ENCODE results near the gene CDK8. TPM values are rescaled to one million over a fixed set of nuclear protein-coding genes. Genes with fewer than 3 reads are reported as not detected.
A peak's percentile ranks its signal among the peaks of the same experiment; 100 is the strongest.

CDK8 gene
- total RNA-seq, 1 donor: 17.7 TPM

DNA sequence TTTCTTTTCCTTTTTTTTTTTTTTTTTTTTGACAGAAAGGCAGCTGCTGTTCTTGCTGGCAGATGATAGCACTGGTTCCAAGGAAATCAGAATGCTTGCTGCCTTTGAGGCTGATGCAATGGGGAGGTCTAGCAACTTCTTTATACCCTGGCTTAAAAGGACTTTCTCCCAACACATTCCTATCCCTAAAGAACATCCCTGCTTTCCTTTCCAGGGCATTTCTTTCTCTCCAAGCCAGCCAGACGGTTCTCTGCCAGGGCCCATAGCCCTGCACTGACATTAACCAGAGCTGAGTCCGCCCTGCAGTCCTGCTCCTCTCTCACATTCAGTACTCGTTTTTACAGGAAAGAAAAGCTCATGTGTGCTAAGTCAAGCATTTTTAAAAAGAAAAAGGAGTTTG lies 169.7 kb downstream of the CDK8 start:
- Histone ChIP-seq H3K4me2 (ENCODE audit: insufficient read depth, low read length) (no peak overlapping the region), H4K20me1 (ENCODE audit: insufficient read depth, low read length) (no peaks in the 10 kb centered on the region), H3K4me3 (ENCODE audit: insufficient read depth, low read length) (no peak overlapping the region), H3K4me1 (ENCODE audit: insufficient read depth, low read length) (no peaks in the 10 kb centered on the region), H3K36me3 (ENCODE audit: insufficient read depth, low read length) (no peaks in the 10 kb centered on the region), H2AFZ (ENCODE audit: low read length) (no peak overlapping the region), H3K79me2 (ENCODE audit: insufficient read depth, low read length) (no peaks in the 10 kb centered on the region), H3K27ac (ENCODE audit: low read depth, low read length) (no peak overlapping the region), H3K27me3 (ENCODE audit: insufficient read depth, low read length) (peaks cover 3% of the 10 kb centered on the region), H3K9me3 (ENCODE audit: low read depth, low read length) (no peaks in the 10 kb centered on the region)
- TF ChIP-seq, protein P1, sequence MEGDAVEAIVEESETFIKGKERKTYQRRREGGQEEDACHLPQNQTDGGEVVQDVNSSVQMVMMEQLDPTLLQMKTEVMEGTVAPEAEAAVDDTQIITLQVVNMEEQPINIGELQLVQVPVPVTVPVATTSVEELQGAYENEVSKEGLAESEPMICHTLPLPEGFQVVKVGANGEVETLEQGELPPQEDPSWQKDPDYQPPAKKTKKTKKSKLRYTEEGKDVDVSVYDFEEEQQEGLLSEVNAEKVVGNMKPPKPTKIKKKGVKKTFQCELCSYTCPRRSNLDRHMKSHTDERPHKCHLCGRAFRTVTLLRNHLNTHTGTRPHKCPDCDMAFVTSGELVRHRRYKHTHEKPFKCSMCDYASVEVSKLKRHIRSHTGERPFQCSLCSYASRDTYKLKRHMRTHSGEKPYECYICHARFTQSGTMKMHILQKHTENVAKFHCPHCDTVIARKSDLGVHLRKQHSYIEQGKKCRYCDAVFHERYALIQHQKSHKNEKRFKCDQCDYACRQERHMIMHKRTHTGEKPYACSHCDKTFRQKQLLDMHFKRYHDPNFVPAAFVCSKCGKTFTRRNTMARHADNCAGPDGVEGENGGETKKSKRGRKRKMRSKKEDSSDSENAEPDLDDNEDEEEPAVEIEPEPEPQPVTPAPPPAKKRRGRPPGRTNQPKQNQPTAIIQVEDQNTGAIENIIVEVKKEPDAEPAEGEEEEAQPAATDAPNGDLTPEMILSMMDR (IDR thresholded peaks at IDR 0.05; ENCODE audit: extremely low read depth, low read depth, low read length): no peak
- no peak for DNase-seq (ENCODE audit: insufficient read length, low spot score, missing footprints)

GRCh38 chr13:26424181-26424580 lies 170.3 kb downstream of the CDK8 start:
- Histone ChIP-seq H3K27me3 (ENCODE audit: insufficient read depth, low read length) (peaks cover 3% of the 10 kb centered on the region), H3K4me3 (ENCODE audit: insufficient read depth, low read length) (no peak overlapping the region), H3K27ac (ENCODE audit: low read depth, low read length) (no peak overlapping the region), H3K9me3 (ENCODE audit: low read depth, low read length) (no peaks in the 10 kb centered on the region), H3K79me2 (ENCODE audit: insufficient read depth, low read length) (no peaks in the 10 kb centered on the region), H3K4me1 (ENCODE audit: insufficient read depth, low read length) (no peaks in the 10 kb centered on the region), H3K4me2 (ENCODE audit: insufficient read depth, low read length) (no peak overlapping the region), H3K36me3 (ENCODE audit: insufficient read depth, low read length) (no peaks in the 10 kb centered on the region), H2AFZ (ENCODE audit: low read length) (no peak overlapping the region), H4K20me1 (ENCODE audit: insufficient read depth, low read length) (no peaks in the 10 kb centered on the region)
- TF ChIP-seq, protein P1 (IDR thresholded peaks at IDR 0.05; ENCODE audit: extremely low read depth, low read depth, low read length): no peak
- no peak for DNase-seq (ENCODE audit: insufficient read length, low spot score, missing footprints)

DNA sequence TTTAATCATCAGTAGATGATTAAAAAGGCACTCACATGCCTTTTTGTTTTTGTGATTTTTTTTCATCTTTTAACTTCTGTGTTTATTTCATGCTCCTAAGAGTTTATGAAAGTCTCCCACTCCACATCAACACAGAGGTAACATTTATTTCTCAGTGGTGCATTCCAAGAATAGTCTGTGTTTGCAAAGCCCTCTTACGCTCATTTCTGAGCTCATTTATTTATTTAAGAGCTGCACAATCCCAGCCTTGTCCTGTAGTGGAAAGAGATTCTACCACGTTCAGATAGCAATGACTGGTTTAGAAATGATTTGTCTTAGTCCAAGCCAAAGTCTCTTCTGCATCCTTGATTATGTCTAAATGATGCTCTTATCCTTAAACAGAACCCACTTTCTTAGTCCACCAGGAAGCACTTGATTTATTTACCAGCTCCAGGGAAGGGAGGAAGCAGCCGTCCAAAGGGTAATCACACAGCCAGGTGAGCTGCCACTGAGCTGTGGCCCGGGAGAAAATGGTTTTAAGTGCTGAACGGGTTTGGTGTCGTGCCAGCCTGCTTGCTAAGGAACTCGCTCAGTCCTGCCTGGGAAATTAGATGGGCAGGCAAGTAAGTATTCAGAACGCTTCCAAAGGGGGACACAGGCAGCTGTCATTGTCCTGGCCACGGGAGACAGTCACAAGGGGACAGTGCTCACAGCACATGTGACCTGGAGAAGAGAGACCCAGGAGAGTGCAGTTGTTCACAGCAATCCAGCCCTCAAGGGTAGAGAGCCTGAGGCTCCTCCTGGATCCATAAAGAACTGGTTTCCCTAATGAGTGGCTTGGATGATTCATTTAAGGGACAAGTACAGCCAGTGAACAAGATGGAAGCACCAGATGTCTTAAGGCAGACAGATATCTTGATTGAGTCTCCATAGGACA lies 171.8 kb downstream of the CDK8 start:
- Histone ChIP-seq H3K9me3 (ENCODE audit: low read depth, low read length) (no peaks in the 10 kb centered on the region), H3K4me3 (ENCODE audit: insufficient read depth, low read length) (no peak overlapping the region), H3K36me3 (ENCODE audit: insufficient read depth, low read length) (no peaks in the 10 kb centered on the region), H3K79me2 (ENCODE audit: insufficient read depth, low read length) (no peaks in the 10 kb centered on the region), H3K4me2 (ENCODE audit: insufficient read depth, low read length) (no peak overlapping the region), H3K27me3 (ENCODE audit: insufficient read depth, low read length) (peaks cover 3% of the 10 kb centered on the region), H3K4me1 (ENCODE audit: insufficient read depth, low read length) (no peaks in the 10 kb centered on the region), H2AFZ (ENCODE audit: low read length) (no peak overlapping the region), H3K27ac (ENCODE audit: low read depth, low read length) (no peak overlapping the region), H4K20me1 (ENCODE audit: insufficient read depth, low read length) (no peaks in the 10 kb centered on the region)
- DNase-seq (ENCODE audit: insufficient read length, low spot score, missing footprints): peak; percentile 62
- TF ChIP-seq, protein P1 (IDR thresholded peaks at IDR 0.05; ENCODE audit: extremely low read depth, low read depth, low read length): no peak

- no peaks in the 10 kb centered on the region for H3K27me3 ChIP-seq (ENCODE audit: insufficient read depth, low read length)
- no peaks in the 10 kb centered on the region for H3K4me1 ChIP-seq (ENCODE audit: insufficient read depth, low read length)
- no peaks in the 10 kb centered on the region for H3K79me2 ChIP-seq (ENCODE audit: insufficient read depth, low read length)
- no peaks in the 10 kb centered on the region for H3K36me3 ChIP-seq (ENCODE audit: insufficient read depth, low read length)
- no peak overlapping the region for H3K4me3 ChIP-seq (ENCODE audit: insufficient read depth, low read length)
- no peaks in the 10 kb centered on the region for H4K20me1 ChIP-seq (ENCODE audit: insufficient read depth, low read length)
- TF ChIP-seq, protein P1 (IDR thresholded peaks at IDR 0.05; ENCODE audit: extremely low read depth, low read depth, low read length): no peak
- no peak for DNase-seq (ENCODE audit: insufficient read length, low spot score, missing footprints)
- peaks cover 6% of the 10 kb centered on the region for H3K9me3 ChIP-seq (ENCODE audit: low read depth, low read length)
- H3K4me2 ChIP-seq (ENCODE audit: insufficient read depth, low read length): no peak overlapping the region
- no peak overlapping the region for H3K27ac ChIP-seq (ENCODE audit: low read depth, low read length)
- no peak overlapping the region for H2AFZ ChIP-seq (ENCODE audit: low read length)
Measured at GRCh38 chr13:26433776-26434175, 179.8 kb downstream of the CDK8 start.

Measured in osteoblast (primary cell).